Colonic mucosa (tissue), 4 donors: ENCODE data around the gene BIN2. TPM values are rescaled to one million over a fixed set of nuclear protein-coding genes. Genes with fewer than 3 reads are reported as not detected.

ENCODE experiments used
- DNase-seq: peaks from one replicate; pipeline ENCODE4 v3.0.0-alpha.2; 2020
- H3K27ac ChIP-seq: fragments of 200-600 bp; one replicate; pipeline ENCODE4 v1.8.0; 2021
- H3K27me3 ChIP-seq: fragments of 200-600 bp; one replicate; pipeline ENCODE4 v1.8.0; 2021
- H3K36me3 ChIP-seq: fragments of 200-600 bp; one replicate; pipeline ENCODE4 v1.8.0; 2021
- H3K4me1 ChIP-seq: fragments of 200-600 bp; one replicate; pipeline ENCODE4 v1.8.0; 2021; ENCODE audit warnings: mild to moderate bottlenecking
- H3K4me3 ChIP-seq: fragments of 200-600 bp; one replicate; pipeline ENCODE4 v1.8.0; 2021
- H3K9ac ChIP-seq, 2 donors: one replicate each; pipeline ENCODE4 v1.7.0; 2013; ENCODE audit warnings: control low read depth in 2 of 2, low read depth in 2 of 2, low read length in 2 of 2
- H3K9me3 ChIP-seq: fragments of 200-600 bp; one replicate; pipeline ENCODE4 v1.8.0; 2021
- CTCF ChIP-seq: fragments of 200-600 bp; IDR thresholded peaks from one replicate; pipeline ENCODE4 v1.8.0; 2022; ENCODE audit warnings: antibody characterized with exemption, mild to moderate bottlenecking
- intact Hi-C: fragments of 100-400 bp; cut with DNase I; formaldehyde crosslinking; loops from one replicate; pipeline ENCODE4 v1.14.1; 2022
- total RNA-seq, 2 donors: library from RNA; stranded (reverse); fragmentation: NEBNext Ultra II Directional in 1 of 2; extraction: Animal tissue kit (Norgen Biotek cat#: 25700) in 1 of 2; gene quantifications; one replicate each; pipeline ENCODE4 v1.2.1, GENCODE V29; 2021
- donor health status: healthy.
- donor health status: DM: no; HTN: no; CAD: no.
- donor health status: DM: no; HTN: no; CAD: no.

BIN2 gene
- total RNA-seq, 2 donors from 2014 or later: 6.7 to 6.8 TPM

DNA sequence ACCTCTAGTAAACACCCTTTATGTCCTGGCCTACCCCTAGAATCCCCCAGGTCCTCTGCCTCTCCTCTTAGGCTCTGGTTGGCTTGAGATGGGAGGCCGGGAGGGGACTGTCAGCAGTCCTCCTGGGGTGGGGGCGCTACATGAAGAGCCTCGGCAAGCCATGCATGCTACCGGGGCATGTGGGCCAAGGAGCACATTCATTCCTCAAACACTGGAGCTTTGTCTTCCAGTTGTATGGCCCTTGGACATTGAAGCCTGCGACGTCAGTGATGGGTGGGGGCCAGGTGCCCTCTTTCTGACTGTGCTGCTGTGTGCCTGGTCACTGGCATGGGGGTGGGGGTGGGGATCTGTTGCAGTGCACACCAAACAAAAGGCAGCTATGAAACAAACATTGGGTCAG, 38.3 kb upstream of the BIN2 start:
- DNase-seq: no peak
- no peak for TF ChIP-seq CTCF
- Histone ChIP-seq H3K36me3 (no peaks in the 10 kb centered on the region), H3K4me3 (no peak overlapping the region), H3K27me3 (no peaks in the 10 kb centered on the region), H3K4me1 (no peaks in the 10 kb centered on the region), H3K9me3 (no peaks in the 10 kb centered on the region), H3K9ac (no peak overlapping the region), H3K27ac (no peak overlapping the region)
- intact Hi-C loops: no loop called here

DNA sequence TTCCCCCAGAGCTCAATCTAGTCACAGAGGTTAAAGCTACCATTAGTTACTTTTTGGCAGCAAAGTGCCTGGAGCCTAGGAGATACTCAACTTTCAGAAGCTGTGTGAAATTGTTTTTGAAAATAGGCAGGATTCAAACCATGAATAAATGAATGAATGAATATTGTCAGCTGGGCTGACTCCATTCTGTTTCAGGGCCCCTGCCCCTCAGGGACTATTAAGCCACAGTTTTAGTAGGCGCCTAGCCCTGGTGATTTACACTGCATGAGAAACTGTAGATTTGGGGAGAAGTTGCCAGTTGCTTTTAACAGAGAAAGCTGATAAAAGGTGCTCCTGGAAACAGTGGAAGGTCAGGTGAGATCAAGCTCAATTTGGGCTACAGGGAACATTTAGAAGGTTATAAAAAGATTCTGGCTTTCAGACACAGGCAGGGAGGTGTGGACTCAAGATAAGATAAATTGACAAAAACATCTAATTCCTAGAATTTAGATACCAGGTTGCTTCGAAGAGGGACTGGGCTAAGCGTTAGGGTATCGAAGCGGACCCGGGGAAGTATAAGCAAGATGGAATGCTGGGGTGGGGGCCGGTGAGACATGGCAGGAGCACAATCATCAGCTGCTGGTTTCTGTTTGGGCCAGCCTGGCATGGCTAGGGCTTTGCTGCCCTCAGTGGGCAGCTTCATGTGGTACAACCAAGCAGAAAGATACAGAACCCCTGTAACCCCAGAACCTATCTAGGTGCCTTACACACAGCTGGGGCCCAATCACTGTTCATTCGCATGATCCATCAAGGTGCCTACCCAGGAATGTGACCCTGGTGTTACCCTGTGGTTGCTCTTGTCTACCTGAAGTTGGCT, 37.4 kb upstream of the BIN2 start:
- no peak for DNase-seq
- intact Hi-C loops: no loop called here
- H3K4me3 ChIP-seq: no peak overlapping the region
- H3K27ac ChIP-seq: no peak overlapping the region
- H3K9me3 ChIP-seq: no peaks in the 10 kb centered on the region
- H3K9ac ChIP-seq: no peak overlapping the region
- H3K27me3 ChIP-seq: no peaks in the 10 kb centered on the region
- no peaks in the 10 kb centered on the region for H3K36me3 ChIP-seq
- no peak for TF ChIP-seq CTCF
- no peaks in the 10 kb centered on the region for H3K4me1 ChIP-seq

GRCh38 chr12:51360315-51360714, 36.3 kb upstream of the BIN2 start:
- Histone ChIP-seq H3K9me3 (no peaks in the 10 kb centered on the region), H3K9ac (no peak overlapping the region), H3K36me3 (no peaks in the 10 kb centered on the region), H3K27ac (no peak overlapping the region), H3K4me3 (no peak overlapping the region), H3K27me3 (no peaks in the 10 kb centered on the region), H3K4me1 (no peaks in the 10 kb centered on the region)
- TF ChIP-seq CTCF: no peak
- no peak for DNase-seq
- intact Hi-C loops: no loop called here

- H3K9ac ChIP-seq: no peak overlapping the region
- DNase-seq: no peak
- intact Hi-C loops: no loop called here
- H3K27me3 ChIP-seq: no peaks in the 10 kb centered on the region
- no peaks in the 10 kb centered on the region for H3K9me3 ChIP-seq
- no peak overlapping the region for H3K27ac ChIP-seq
- no peaks in the 10 kb centered on the region for H3K36me3 ChIP-seq
- H3K4me1 ChIP-seq: no peaks in the 10 kb centered on the region
- TF ChIP-seq CTCF: no peak
- H3K4me3 ChIP-seq: no peak overlapping the region
Measured at GRCh38 chr12:51359851-51360250, 35.9 kb upstream of the BIN2 start.

DNA sequence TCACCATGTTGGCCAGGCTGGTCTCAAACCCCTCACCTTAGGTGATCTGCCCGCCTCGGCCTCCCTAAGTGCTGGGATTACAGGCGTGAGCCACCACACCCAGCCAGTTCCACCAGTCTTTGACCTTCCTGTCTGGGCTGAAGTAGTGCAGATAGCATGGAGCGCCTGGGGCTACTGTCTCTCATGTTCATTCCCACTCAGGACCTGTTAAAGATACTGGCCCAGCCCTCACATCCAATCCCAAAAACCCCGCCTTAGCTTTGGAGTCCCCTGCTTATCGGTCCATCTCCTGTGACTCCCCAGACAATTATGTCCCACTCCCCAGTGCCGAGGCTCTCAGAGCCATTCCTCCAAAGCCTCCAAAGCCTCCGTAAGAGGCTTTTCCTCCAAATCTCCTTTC, 34.5 kb upstream of the BIN2 start:
- H3K27ac ChIP-seq: no peak overlapping the region
- no peak overlapping the region for H3K4me3 ChIP-seq
- intact Hi-C loops: no loop called here
- no peaks in the 10 kb centered on the region for H3K9me3 ChIP-seq
- no peak overlapping the region for H3K9ac ChIP-seq
- TF ChIP-seq CTCF: no peak
- no peak for DNase-seq
- H3K36me3 ChIP-seq: no peaks in the 10 kb centered on the region
- H3K4me1 ChIP-seq: no peaks in the 10 kb centered on the region
- H3K27me3 ChIP-seq: no peaks in the 10 kb centered on the region
